ENCODE measurements around the gene IFT52.

IFT52 gene

DNA sequence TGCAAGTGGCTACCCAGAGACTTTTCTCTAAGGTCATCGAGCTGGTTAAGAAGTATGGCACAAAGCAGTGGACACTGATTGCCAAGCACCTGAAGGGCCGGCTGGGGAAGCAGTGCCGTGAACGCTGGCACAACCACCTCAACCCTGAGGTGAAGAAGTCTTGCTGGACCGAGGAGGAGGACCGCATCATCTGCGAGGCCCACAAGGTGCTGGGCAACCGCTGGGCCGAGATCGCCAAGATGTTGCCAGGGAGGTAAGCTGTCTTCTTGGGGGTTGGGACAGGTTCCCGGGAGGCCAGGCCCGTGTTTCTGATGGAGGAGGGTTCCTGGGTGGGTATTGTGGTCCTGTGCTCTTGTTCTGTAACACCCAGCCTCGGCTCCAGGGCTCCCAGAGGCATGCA is 96.1 kb downstream of the IFT52 start:
- no peak for DNase-seq (ENCODE audit: low read depth)
- no peak overlapping the region for H3K4me3 ChIP-seq (ENCODE audit: low read depth, low read length)
- TF ChIP-seq, protein P1, sequence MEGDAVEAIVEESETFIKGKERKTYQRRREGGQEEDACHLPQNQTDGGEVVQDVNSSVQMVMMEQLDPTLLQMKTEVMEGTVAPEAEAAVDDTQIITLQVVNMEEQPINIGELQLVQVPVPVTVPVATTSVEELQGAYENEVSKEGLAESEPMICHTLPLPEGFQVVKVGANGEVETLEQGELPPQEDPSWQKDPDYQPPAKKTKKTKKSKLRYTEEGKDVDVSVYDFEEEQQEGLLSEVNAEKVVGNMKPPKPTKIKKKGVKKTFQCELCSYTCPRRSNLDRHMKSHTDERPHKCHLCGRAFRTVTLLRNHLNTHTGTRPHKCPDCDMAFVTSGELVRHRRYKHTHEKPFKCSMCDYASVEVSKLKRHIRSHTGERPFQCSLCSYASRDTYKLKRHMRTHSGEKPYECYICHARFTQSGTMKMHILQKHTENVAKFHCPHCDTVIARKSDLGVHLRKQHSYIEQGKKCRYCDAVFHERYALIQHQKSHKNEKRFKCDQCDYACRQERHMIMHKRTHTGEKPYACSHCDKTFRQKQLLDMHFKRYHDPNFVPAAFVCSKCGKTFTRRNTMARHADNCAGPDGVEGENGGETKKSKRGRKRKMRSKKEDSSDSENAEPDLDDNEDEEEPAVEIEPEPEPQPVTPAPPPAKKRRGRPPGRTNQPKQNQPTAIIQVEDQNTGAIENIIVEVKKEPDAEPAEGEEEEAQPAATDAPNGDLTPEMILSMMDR (IDR thresholded peaks at IDR 0.05; ENCODE audit: control insufficient read depth, extremely low read depth, insufficient read depth): no peak

DNA sequence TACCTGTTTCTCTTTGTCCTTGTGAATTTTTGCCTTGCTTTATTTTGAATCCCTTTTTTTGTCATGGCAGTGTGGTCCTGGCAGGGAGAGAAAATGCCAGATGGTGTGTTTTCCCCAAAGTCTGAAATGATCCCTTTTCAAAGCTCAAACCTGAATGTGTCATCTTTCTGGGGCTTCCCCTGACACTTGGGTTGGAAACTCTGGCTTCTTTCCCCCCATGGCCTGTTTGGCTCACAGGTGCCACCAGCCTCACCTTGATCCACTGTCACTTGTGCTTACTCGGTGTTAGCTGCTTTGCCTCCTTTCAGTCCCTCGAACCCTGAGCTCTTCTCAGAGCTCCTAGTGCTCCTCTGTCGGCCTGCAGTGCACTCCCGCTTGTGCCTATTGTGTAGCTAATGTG is 98.4 kb downstream of the IFT52 start:
- no peak for DNase-seq (ENCODE audit: low read depth)
- no peak overlapping the region for H3K4me3 ChIP-seq (ENCODE audit: low read depth, low read length)
- TF ChIP-seq, protein P1 (IDR thresholded peaks at IDR 0.05; ENCODE audit: control insufficient read depth, extremely low read depth, insufficient read depth): no peak

DNA sequence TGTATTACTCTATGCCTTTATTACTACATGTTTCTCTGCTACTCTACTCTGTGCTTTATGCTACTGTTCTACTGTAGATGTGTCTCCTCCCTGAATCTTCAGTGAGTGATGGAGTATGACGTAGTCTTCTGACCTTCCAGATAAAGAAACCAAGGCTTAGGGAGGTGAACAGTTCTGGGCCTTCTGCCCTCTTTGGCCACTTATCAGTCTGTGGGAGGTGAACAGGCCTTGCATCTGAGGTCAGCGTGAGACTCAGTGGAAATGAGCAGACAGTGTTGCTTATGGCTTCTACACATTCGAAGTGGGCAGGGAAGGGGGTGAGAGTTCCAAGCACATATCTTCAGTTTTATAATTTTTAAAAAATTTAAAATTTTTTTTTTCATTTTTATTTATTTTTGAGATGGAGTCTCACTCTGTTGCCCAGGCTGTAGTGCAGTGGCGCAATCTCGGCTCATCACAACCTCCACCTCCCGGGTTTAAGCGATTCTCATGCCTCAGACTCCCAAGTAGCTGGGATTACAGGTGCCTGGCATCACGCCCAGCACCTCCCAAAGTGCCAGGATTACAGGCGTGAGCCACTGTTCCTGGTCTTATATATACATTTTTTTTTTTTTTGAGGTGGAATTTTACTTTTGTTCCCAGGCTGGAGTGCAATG is 100.3 kb downstream of the IFT52 start:
- TF ChIP-seq, protein P1 (IDR thresholded peaks at IDR 0.05; ENCODE audit: control insufficient read depth, extremely low read depth, insufficient read depth): no peak
- no peak overlapping the region for H3K4me3 ChIP-seq (ENCODE audit: low read depth, low read length)
- DNase-seq (ENCODE audit: low read depth): no peak

DNA sequence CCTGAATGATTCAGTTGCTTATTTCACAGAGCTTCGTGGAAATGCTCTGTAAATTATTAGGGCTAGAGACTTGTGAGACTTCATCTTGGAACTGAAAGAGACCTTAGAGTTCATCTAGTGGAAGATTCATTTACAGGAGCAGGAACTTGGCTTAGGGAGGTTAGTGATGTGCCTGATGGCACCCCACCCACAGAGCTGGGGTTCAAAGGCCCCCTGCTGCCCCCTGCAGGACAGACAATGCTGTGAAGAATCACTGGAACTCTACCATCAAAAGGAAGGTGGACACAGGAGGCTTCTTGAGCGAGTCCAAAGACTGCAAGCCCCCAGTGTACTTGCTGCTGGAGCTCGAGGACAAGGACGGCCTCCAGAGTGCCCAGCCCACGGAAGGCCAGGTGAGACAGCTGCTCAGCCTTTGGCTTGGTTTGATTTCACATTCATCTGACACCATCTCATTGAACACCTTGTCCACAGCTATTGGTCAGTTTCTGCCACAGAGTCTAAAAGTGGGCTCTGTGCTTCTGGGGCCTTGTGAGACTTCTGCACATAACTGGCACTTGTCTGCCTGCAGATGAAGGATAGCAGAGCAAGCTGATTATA is 101.3 kb downstream of the IFT52 start:
- TF ChIP-seq, protein P1 (IDR thresholded peaks at IDR 0.05; ENCODE audit: control insufficient read depth, extremely low read depth, insufficient read depth): peak; percentile 59
- H3K4me3 ChIP-seq (ENCODE audit: low read depth, low read length): no peak overlapping the region
- DNase-seq (ENCODE audit: low read depth): no peak

DNA sequence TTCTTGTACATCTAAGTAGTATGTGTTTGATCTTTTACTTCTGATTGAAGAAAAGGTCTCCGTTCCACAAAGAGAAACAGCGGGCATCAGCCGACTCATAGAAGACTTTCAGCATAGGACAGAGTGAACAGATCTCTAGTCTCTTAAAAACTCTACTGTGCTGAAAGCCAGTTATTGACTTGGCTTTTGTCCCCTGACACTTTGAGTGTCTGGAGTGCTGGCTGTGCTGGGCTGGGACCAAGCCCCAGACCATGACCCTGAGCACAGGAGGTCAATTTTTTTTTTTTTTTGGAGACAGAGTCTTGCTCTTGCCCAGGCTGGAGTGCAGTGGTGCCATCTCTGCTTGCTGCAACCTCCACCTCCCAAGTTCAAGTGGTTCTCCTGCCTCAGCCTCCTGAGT is 104.0 kb downstream of the IFT52 start:
- no peak for DNase-seq (ENCODE audit: low read depth)
- no peak overlapping the region for H3K4me3 ChIP-seq (ENCODE audit: low read depth, low read length)
- TF ChIP-seq, protein P1 (IDR thresholded peaks at IDR 0.05; ENCODE audit: control insufficient read depth, extremely low read depth, insufficient read depth): no peak

DNA sequence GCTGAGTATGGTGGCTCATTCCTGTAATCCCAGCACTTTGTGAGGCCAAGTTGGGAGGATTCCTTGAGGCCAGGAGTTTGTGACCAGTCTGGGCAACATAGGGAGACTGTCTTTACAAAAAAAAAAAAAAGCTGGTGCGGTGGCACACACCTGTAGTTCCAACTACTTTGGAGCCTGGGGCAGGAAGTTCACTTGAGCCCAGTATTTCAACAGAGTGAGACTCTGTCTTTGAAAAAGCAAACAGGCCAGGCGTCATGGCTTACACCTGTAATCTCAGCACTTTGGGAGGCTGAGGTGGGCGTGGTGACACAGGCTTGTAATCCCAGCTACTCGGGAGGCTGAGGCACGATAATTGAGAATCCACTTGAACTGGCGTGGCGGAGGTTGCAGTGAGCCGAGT is 104.8 kb downstream of the IFT52 start:
- TF ChIP-seq, protein P1 (IDR thresholded peaks at IDR 0.05; ENCODE audit: control insufficient read depth, extremely low read depth, insufficient read depth): no peak
- DNase-seq (ENCODE audit: low read depth): no peak
- H3K4me3 ChIP-seq (ENCODE audit: low read depth, low read length): no peak overlapping the region

All from LNCaP clone FGC (cell line).